Parathyroid adenoma (tissue), 2 donors: Measurements from ENCODE around the gene GLIS1.

Source experiments
- H2AFZ ChIP-seq: fragments of 300-600 bp; sonication (generic); one replicate; pipeline ENCODE4 v1.7.0; 2017; ENCODE audit warnings: antibody characterized with exemption, mild to moderate bottlenecking
- H3K27ac ChIP-seq: fragments of 300-600 bp; sonication (generic); one replicate; pipeline ENCODE4 v1.7.0; 2017
- H3K27me3 ChIP-seq: fragments of 300-600 bp; sonication (generic); one replicate; pipeline ENCODE4 v1.7.0; 2017; ENCODE audit warnings: low read length; ENCODE audit not compliant: control insufficient read depth, insufficient read depth
- H3K36me3 ChIP-seq: fragments of 300-600 bp; sonication (generic); one replicate; pipeline ENCODE4 v1.7.0; 2017; ENCODE audit warnings: low read length; ENCODE audit not compliant: control insufficient read depth, insufficient read depth
- H3K4me1 ChIP-seq: fragments of 300-600 bp; sonication (generic); one replicate; pipeline ENCODE4 v1.7.0; 2017; ENCODE audit warnings: control low read depth
- H3K4me2 ChIP-seq: fragments of 300-600 bp; sonication (generic); one replicate; pipeline ENCODE4 v1.7.0; 2017; ENCODE audit warnings: low read length
- H3K4me3 ChIP-seq: fragments of 300-600 bp; sonication (generic); one replicate; pipeline ENCODE4 v1.7.0; 2017; ENCODE audit warnings: low read depth, low read length
- H3K79me2 ChIP-seq: fragments of 300-600 bp; sonication (generic); one replicate; pipeline ENCODE4 v1.7.0; 2017; ENCODE audit warnings: control low read depth
- H3K9ac ChIP-seq: fragments of 300-600 bp; sonication (generic); one replicate; pipeline ENCODE4 v1.7.0; 2017; ENCODE audit warnings: mild to moderate bottlenecking
- H3K9me3 ChIP-seq: fragments of 300-600 bp; sonication (generic); one replicate; pipeline ENCODE4 v1.7.0; 2017; ENCODE audit warnings: low read length; ENCODE audit not compliant: control insufficient read depth
- TF ChIP-seq, protein P1 (sequence below): fragments of 300-600 bp; sonication (generic); IDR thresholded peaks from one replicate; pipeline ENCODE4 v1.7.0; 2017; ENCODE audit warnings: antibody characterized with exemption, mild to moderate bottlenecking
- donor health status: primary hyperparathyroidism.

GLIS1 gene

DNA sequence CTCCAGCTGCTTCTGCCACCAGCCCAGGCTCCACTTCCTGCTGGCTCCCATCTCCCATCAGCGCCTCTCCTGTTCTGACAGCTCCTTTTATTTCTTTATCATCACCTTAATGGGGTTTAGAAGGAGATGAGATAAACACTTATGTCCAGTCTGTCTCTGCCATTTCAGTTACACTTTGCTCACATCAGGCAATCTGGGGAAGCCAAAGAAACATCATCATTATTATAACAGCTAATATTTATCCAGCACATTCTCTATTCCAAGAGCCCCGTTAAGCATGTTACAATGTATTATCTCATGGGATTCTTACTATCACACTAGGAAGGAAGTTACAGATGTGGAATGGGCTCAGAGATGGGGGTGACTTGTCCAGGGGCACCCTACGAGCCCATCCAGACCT, 248.6 kb downstream of the GLIS1 start:
- Histone ChIP-seq H3K79me2 (no peaks in the 10 kb centered on the region), H3K4me1 (no peaks in the 10 kb centered on the region), H3K9ac (no peak overlapping the region), H3K27ac (no peak overlapping the region), H3K36me3 (no peaks in the 10 kb centered on the region), H3K4me3 (no peak overlapping the region), H2AFZ (no peak overlapping the region), H3K27me3 (no peaks in the 10 kb centered on the region), H3K4me2 (no peak overlapping the region), H3K9me3 (no peaks in the 10 kb centered on the region)
- TF ChIP-seq, protein P1, sequence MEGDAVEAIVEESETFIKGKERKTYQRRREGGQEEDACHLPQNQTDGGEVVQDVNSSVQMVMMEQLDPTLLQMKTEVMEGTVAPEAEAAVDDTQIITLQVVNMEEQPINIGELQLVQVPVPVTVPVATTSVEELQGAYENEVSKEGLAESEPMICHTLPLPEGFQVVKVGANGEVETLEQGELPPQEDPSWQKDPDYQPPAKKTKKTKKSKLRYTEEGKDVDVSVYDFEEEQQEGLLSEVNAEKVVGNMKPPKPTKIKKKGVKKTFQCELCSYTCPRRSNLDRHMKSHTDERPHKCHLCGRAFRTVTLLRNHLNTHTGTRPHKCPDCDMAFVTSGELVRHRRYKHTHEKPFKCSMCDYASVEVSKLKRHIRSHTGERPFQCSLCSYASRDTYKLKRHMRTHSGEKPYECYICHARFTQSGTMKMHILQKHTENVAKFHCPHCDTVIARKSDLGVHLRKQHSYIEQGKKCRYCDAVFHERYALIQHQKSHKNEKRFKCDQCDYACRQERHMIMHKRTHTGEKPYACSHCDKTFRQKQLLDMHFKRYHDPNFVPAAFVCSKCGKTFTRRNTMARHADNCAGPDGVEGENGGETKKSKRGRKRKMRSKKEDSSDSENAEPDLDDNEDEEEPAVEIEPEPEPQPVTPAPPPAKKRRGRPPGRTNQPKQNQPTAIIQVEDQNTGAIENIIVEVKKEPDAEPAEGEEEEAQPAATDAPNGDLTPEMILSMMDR, result no peak

DNA sequence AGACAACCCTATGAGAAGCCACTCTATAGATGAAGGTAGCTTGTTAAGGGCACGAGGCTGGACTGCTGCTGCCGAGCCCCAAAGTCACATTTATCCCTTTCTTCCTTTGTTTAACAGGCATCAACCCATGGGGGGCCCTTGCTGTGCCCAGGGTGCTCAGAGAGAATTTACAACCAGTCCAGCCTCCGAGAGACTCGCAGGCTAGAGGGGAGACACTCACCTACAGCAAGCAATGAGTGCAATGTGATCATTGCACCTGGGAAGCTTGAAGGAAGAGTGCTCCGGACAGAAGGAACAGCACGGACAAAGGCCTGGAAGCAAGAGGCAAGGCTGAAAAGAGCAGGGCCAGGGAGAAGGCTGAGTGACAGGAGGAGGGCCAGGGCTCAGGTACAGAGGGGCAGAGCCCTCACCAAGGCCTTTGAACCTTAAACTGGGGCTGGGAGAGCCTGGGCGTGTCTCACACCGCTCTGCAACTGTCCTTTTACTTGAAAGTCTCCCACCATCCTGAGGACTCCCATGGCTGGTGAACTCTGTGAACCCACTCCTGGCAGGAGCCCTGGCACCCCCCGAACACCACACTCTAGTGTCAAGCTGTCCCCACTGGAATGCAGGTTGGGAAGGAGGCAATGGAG, 252.5 kb downstream of the GLIS1 start:
- Histone ChIP-seq H3K9ac (no peak overlapping the region), H3K79me2 (no peaks in the 10 kb centered on the region), H3K27me3 (no peaks in the 10 kb centered on the region)

DNA sequence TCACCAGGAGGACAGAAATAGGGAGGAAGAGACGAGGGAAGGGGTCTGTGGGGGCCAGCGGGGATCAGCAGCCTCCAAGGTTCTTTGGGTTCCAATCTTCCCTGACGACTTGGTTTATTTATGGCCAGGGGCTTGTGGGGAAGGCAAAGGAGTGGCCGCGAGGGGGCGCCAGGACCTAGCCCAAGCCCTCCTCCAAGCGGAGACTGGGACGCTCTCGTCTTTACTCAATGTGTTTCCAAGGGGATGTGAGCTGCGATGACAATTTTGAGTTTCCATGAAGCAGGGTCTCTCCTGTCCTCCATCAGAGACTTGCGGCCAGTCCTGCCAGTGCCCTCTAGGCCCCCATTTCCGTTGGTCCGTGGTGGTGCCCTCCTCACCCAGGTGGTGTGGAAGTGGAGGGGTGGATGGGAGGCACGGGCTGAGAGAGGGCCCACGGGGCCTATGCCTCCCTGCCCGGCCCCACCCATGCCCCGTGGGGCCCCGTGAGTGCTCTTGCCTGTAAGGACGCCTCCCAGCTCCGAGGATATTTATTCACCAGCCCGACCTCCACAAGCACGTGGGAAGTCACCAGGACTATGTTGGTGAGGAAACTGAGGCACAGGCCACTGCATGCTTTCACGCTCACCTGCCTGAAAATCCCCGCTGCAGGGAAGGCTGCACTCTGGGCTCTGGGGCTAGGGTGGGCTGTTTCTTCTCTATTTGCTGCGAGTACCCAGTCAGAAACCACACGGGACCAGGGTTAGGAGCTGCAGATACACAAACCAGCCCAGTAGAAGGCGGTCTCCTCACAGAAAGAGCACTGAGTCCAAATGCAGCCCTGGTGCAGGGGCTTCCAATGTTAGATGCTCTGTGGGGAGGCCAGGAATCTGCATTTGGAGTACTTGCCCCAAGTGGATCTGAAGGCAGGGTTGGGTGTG, 253.2 kb downstream of the GLIS1 start:
- H3K79me2 ChIP-seq, result no peaks in the 10 kb centered on the region
- no peak overlapping the region for H3K27ac ChIP-seq
- no peak overlapping the region for H2AFZ ChIP-seq
- TF ChIP-seq, protein P1, result peak; percentile 59
- no peaks in the 10 kb centered on the region for H3K4me1 ChIP-seq
- H3K4me3 ChIP-seq, result no peak overlapping the region
- no peak overlapping the region for H3K4me2 ChIP-seq
- H3K27me3 ChIP-seq, result no peaks in the 10 kb centered on the region
- H3K9ac ChIP-seq, result no peak overlapping the region
- no peaks in the 10 kb centered on the region for H3K36me3 ChIP-seq
- no peaks in the 10 kb centered on the region for H3K9me3 ChIP-seq

More for the DNA sequence above, 252.5 kb downstream of the GLIS1 start:
- Histone ChIP-seq H3K9me3 (no peaks in the 10 kb centered on the region), H3K4me3 (no peak overlapping the region), H3K27ac (no peak overlapping the region), H2AFZ (no peak overlapping the region), H3K4me2 (no peak overlapping the region), H3K36me3 (no peaks in the 10 kb centered on the region), H3K4me1 (no peaks in the 10 kb centered on the region)
- TF ChIP-seq, protein P1, result no peak

DNA sequence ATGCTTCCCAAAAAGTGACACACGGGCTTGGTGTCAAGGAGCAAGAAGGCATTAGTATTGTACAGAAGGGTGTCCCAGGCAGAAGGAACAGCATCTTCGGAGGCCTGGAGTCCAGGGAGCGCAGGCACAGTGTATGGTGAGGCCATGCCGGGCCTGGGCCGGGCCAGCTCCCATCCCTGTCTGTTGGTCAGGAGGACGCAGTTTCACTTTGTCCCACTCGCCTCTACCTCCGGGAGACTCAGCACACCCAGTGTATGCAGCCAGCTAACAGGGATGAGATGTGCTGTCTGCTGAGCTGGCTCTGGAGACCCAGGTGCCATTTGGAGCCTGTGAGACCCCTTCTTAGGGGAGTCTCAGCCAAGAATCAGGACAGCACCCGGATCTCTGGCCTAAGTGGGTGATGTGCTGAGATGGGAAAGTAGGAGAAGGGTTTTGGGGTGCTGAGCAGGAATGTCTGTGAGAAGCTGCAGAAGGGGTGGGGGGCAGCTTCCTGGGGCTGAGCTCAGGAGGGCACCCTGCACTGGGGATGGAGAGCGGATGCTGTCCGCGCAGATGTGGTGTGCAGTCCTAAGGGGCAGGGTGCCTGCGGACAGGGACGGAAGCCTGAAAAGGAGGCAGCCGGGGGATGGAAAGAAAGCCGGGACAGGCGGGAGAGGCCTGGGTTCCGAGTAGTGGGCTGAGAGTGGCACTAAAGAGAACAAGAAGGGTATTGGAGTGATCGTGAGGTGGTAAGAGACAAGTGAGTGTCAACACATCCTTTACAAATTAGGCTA, 254.1 kb downstream of the GLIS1 start:
- no peaks in the 10 kb centered on the region for H3K27me3 ChIP-seq
- no peaks in the 10 kb centered on the region for H3K36me3 ChIP-seq
- H3K4me3 ChIP-seq, result no peak overlapping the region
- no peaks in the 10 kb centered on the region for H3K79me2 ChIP-seq
- H3K4me1 ChIP-seq, result no peaks in the 10 kb centered on the region
- no peak overlapping the region for H2AFZ ChIP-seq
- H3K27ac ChIP-seq, result no peak overlapping the region
- no peaks in the 10 kb centered on the region for H3K9me3 ChIP-seq
- H3K9ac ChIP-seq, result no peak overlapping the region
- TF ChIP-seq, protein P1, result no peak
- no peak overlapping the region for H3K4me2 ChIP-seq
